Activated CD8-positive, alpha-beta memory T cell treated with anti-CD3 and anti-CD28 coated beads for 1 hour (primary cell): ENCODE measurements around the gene CCL27.

Experiments
- DNase-seq, 2 donors: peaks; one replicate each; pipeline ENCODE4 v3.0.0-alpha.2; 2020; ENCODE audit warnings: low read depth in 1 of 2; ENCODE audit errors: extremely low read depth in 1 of 2

The CCL27 gene

GRCh38 chr9:34628656-34629490, 33.6 kb downstream of the CCL27 start, which contains the start of gene ARID3C:
ARID3C (minus strand) TSS chr9:34629066; CDS start chr9:34628014, 1,052 bp downstream.
- DNase-seq, result peak in 1 of 2 donors; percentile 39

- no peak for DNase-seq
Measured at GRCh38 chr9:34627716-34628655, 34.5 kb downstream of the CCL27 start.

GRCh38 chr9:34625186-34625486, 37.3 kb downstream of the CCL27 start:
- no peak for DNase-seq

GRCh38 chr9:34624475-34625185, 37.8 kb downstream of the CCL27 start:
- DNase-seq, result no peak

- no peak for DNase-seq
Measured at GRCh38 chr9:34623374-34624235, 38.9 kb downstream of the CCL27 start.

GRCh38 chr9:34620061-34620994, 42.1 kb downstream of the CCL27 start, which contains the start of gene DCTN3:
DCTN3 (minus strand) TSS chr9:34620495; CDS start chr9:34620464, 31 bp downstream.
- DNase-seq, result peak; percentile 80 to 81

- DNase-seq, result no peak
Measured at GRCh38 chr9:34615132-34615531, 47.3 kb downstream of the CCL27 start.

- peak in 1 of 2 donors; percentile 47 for DNase-seq
Measured at GRCh38 chr9:34612788-34613390, 49.6 kb downstream of the CCL27 start.
